RKO (cell line): Measurements from ENCODE around the gene MAN1A1.
"Not testable (repeated sequence)": the region's sequence is repeated elsewhere in the genome, so short reads cannot be mapped to it uniquely, and the experiment has no call there.

Source experiments
- DNase-seq: peaks from one replicate; pipeline ENCODE4 v3.0.0-alpha.2; 2016; ENCODE audit warnings: low spot score

MAN1A1 gene

DNA sequence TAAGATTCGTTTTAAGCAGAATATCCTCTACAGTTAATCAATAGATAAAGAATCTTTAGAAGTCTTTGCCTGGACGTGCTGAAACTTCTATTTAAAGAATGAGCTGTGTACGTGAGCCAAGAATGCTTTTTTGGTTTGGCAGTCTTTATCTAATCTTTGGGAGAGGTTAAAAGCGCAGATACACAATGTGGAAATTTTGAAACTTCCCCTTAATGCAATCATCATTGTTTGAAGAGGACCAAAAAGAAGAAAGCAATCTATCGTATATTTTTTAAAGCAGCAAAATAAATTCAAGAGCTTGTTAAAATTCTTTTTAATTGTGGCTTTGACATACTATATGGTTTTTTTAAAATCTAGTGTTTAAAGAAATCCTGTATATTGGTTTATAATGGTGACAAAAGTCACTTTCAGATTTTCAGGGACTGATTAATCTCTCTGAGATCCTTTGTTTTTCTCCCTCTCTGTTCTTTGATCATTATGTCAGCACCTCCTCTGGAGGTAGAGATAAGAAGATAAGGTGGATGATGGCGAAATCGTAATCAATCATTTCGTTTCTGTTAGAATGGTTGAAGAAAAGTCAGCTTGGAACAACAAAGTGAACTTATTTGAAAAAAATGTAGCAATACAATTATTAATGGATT, 179.0 kb downstream of the MAN1A1 start:
- DNase-seq: no peak

DNA sequence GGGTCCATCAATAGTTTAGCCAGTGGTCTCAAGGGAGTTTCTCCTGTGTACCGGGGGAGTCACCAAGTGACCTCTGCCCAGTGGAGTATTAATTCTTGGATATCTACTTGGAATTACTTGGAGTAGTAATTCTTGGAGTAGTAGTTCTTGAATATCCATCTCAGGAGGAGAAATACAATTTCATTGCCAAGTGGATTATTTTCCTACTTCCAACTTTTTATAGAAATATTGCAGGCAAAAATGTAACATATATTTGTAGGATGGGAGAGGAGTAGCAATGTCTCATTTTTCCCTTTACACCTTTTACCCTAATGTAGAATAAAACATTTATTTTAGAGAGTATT, 179.5 kb downstream of the MAN1A1 start:
- no peak for DNase-seq

DNA sequence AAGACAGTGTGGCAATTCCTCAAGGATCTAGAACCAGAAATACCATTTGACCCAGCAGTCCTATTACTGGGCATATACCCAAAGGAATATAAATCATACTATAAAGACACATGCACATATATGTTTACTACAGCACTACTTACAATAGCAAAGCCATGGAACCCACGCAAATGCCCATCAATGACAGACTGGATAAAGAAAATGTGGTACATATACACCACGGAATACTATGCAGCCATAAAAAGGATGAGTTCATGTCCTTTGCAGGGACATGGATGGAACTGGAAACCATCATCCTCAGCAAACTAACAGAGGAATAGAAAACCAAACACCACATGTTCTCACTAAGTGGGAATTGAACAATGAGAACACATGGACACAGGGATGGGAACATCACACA, 180.2 kb downstream of the MAN1A1 start:
- not testable (repeated sequence) for DNase-seq

DNA sequence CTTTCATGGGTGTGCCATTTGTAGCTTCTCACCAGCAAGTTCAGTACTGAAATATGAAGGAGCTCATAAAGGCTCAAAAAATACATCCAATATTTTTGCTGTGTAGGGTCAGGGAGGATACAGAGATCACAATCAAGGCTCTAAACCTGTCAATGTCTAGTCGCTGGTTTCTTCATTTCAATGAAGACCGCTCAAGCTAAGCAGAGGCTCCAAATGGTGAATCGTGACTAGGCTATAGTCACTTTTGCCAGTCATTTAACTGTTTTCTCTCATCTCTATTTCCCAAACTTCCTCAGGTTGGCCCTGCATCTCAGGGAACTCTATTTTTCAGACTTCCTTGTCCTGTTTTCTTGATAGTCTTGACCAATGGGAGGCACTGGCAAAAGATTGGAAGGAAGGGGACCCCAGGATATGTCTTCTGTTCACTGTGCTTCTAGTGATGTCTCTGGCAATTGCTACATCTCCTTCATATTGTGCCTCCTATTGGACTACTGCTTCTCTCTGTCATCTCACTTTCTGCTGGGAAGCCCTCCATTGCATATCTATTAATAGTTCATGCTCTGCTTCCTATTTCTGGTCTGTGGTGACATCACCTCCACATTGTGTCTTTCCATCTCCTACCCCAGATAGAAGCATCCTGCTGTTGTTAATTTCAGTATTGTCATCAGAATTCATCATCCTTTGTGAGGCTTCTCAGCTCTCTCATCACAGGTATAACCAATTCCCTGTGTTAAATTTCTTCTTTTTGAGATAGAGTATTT, 183.4 kb downstream of the MAN1A1 start:
- no peak for DNase-seq

DNA sequence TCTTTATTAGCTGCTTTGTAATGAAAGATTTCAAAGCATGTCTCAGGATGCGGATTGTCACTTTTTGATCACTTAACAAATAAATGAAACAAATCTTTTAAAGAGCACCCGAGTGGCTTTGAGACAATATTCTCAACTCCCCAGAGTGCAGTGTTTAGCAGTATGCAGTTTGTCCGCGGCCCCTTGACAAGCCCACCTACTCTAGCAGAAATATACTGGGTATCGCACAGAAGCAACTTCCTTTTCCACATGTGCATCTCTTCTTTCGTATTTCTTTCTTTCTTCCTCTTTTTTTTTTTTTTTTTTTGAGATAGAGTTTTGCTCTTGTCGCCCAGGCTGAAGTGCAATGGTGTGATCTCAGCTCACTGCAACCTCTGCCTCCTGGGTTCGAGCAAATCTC, 186.6 kb downstream of the MAN1A1 start:
- no peak for DNase-seq

DNA sequence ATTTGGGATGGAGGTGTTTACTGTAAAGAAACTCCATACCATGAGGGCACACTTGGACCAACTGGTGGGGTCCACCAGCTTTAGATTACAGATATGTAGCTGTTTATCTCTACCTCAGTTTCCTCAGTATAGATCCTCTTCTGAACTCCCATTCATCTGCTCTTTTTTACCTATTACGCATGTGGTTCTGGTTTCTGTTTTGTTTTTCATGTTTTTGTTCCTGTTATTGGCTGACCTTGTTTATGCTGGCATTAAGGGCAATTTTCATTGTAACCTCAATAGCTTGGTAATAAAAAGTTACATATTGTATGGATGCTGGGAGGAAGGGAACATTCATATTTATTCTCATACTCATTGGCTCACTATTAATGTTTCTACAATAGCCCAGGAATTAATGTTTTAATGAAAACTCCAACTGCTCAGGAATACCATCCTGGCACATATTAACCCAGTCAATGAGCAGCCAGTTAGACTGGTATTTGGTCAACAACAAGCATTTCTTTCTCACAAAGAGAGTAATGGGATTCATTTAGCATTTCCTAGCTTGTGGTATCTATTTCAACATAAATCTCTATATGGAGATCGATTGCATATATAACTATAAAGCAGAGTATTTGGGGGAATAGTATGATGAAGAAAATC, 187.3 kb downstream of the MAN1A1 start:
- no peak for DNase-seq

DNA sequence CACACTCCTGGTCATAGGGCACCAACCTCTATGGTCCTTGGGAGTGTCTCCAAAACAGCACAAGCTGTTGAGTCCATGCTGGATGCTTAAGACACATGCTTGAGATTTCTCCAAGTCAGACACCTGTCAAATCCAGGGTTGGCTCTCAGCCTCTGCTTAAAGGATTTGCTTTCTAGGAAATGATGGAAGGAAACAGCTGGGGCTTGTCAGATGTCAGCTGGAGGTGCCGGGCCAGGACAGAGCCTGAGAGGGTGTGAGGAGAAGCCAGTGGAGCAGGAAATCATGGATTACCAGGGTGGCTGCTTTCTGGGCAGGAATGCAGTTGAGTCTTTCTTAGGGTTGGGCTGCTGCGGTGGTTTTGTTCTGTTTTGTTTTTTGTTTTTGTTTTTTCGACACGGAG, 188.1 kb downstream of the MAN1A1 start:
- no peak for DNase-seq

DNA sequence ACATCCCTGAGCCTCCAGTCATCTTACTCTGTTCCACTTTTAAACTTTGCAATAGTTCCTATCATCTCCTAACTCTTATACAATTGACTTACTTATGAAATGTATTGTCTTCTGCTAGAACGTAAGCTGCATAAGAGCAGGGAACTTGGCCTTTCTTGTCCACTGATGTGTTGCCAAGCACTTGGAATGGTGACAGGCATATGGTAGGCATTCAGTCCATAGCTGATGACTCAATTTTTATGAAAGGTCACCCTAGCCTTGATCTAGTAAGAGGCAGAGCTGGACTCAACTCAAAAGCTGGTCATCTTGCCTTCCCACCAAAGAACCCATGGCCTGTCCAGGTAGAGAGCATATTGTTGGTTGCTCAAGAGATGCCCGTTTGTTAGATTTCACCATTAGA, 188.7 kb downstream of the MAN1A1 start:
- no peak for DNase-seq

DNA sequence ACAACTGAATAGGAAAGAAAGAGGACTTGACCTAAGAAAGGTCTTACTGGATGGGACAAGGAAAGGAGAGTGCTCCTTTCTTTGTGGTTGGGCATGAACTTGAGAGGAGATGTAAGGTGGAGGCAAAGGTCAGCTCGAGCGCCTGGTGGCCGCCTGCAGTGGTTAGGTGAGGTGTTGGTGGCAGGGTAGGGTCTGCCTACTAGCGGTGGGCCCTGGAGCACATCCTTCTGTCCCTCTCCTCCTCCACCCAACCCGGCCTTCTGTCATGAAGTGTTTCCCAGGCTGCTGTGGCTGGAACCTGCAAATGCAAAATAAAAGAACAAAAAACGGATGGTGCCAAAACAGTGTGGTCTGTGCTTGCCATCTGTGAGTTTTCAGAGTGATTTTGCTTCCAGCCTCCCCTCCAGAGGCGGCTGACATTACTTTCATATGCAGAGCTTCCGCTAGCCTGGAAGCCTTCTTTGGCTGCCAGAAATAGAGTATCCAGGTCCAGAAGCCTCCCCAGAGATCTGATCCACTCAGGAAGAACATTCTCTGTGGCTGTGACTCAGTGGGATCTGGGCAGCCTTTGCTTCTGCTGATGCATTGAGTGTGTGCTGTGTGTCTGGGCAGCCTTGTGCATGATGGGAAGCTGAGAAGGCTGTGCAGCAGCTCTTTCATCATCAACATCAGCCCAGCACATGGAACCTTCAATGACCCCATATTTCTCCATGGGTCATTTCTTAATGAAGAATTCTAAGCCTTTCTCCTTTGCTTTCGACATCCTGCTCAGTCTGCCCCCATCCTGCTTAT, 191.3 kb downstream of the MAN1A1 start:
- no peak for DNase-seq

DNA sequence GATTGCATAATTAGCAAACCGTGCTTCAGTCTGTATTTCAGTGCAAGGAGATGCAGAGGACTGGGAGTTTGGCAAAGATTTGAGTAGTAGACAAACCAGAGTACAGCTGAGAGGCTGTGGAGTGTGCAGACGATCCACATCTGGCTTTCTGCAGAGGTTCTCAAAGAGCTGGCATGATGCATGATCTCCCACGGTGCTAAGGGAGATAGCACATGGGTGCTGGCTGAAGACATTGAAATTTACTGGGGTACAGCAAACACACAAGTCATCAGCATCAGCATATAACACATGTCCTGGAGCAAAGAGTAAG, 192.1 kb downstream of the MAN1A1 start:
- DNase-seq: no peak

DNA sequence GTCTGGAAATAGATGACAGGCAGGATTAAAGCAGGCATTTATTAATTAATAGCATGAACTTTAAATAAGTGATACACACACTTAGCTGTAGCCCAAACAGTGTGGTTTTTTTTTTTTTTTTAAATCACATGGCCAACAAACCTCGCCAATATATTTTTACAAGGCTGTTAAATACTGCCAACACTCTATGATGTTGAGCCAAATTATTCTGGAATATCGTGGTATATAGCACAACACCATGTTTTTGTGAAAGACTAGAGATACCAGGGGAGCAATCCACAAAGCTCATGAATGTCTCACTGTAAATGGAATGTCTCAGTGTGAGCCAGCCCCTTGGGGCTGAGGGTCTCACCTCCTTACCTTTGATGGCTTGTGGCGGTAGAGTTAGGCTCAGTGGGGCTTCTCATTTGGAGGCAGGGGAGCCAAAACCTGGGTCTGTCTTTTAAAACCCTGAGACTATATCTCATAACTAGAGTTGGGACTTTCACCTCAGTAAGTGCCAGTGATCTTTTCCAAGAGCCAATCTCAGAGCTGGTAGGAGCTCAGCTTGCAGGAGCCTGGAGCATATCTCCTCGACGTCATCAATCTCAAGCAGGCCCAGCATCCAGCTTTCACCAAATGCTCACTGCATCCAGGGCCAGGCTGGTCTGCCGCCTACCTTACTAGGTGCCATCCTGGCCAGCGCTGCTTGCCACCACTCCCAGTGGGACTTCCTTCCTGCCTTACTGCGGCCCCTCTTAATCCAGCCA, 192.6 kb downstream of the MAN1A1 start:
- no peak for DNase-seq

DNA sequence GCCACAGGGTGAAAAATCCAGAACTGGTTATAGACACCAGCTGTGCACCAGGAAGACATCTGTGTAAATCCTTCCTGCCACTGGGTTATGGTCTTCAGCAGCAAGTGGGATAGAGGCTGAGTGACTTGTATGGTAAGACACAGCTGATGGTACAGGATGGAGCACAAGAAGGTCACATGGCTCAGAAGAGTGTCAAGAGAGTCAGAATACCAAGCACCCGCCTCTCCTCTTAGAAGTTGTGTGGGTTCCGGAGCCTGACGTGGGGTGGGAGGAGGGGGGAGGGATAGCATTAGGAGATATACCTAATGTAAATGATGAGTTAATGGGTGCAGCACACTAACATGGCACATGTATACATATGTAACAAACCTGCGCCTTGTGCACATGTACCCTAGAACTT, 193.5 kb downstream of the MAN1A1 start:
- DNase-seq: not testable (repeated sequence)

DNA sequence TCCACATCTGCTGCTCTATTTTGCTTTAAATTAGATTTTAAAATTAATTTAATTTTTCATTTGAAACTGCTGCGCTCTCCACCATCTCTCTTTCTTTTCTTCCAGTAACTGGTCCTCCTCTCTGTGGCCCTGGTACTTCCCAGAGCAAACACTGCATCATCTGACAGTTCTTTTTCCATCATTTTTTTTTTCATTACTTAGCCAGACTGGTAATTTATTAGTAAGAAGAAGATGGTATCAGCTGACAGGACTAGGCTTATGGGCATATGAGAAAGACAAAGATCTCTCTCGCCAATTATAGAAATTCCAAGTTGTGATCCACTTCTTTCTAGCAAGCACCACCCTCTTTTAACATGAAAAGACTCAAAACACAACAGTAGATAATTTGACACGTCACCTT, 197.4 kb downstream of the MAN1A1 start:
- no peak for DNase-seq

DNA sequence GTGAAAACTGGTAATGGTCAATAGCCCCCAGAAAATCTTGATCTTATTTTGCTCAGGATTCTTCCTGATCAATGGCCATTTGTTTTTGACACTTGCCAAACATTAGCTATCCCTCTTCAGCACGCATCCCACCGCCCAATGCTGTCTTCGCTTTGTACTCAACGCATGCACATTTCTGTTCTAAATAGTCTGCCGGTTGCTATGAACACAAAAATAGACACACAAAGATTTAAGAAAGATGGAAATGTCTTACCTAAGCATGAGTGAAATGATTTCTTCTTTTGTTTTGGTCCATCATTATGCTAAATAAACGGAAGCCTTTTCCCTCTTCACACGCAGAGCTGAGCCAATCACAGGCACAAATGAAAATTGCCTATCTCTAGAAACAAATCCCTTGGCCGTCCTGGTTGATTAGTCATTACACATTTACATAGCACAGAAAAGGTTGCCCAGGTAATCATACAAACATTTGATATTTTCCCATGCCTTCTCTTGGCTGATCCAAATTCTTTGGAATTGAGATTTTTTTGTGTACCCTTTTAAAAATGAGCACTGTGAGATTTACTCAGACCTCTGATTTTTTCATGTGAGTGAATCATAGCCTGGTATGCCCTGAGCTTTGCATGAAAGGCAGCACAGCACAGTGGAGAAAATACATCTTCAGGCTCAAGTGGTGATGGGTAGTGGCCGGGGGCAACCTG, 200.6 kb downstream of the MAN1A1 start:
- DNase-seq: no peak

DNA sequence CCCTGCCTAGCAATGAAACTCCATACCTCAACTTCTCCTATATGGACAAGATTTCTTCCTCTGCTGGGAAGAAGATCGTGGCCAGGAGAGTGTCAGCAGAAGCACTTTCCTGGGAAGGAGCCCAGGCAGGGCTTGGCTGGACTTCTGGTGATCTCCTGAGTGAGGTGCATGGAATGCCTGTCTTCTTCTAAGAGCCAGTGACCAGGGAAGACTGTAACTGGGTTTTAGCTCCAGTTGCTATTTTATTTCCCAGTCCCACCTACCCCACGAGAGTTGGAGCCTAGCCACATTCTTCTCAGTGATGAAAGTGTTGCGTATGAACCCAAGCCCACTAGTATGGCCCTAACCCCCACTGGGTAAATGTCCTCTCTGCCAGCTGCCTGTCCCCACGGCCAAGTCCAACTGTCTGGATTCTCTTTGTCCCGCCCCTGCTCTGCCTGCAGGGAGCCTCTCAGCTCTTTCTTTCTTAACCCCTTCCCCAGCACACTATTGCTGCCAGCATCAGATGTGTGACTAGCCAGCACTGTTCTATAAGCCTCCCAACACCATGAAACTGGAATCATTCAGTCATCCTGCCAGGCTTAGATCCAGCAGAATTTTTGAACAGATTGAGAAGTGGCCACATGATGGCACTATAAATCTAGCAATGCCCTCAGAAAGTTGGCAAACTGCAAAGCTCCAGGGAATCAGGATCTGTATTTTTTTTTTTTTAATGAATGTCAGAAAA, 201.3 kb downstream of the MAN1A1 start:
- peak; percentile 73 for DNase-seq

DNA sequence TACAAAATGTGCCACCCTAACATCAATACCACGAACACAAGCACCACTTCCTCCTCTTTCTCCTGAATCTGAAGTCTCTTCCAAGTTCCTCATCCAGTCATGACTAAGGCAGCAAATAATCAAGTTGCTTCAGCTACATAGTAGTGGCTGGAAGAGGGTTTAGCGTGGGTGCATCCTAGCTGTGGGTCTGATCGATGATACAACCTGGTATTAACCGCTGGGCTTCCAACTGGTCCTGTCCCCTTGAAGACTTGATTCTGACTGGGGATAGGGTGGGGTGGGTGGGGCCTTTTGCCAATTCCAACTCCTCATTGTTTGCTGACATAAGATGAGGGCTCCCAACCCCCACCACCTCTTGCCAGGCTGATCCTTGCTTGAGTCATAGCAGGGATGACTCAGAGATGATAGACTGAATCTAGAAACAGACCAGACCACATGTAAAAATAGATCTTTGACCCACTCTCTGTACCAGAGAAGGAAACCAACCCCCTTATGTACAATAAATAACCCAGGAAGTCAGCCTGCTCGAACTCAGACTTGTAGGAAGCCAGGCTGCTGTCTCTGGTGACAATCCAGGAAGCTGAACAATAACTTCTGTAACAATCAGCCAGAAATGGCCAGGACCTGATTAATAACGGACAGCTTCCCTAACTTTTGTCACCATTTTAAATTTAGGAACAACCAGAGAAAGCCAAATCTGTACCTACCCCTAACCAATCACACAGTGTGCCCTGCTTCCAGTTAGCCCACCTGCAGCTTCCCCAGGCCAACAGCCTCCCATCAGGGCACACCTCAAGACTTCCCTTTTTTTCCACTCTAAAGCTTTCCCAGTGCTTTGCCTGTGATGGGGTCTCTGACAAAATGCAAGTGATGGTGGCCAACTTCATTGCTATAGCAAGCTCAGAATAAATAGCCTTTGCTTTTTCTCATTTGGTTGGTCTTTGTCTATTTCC, 202.2 kb downstream of the MAN1A1 start:
- peak; percentile 90 for DNase-seq

DNA sequence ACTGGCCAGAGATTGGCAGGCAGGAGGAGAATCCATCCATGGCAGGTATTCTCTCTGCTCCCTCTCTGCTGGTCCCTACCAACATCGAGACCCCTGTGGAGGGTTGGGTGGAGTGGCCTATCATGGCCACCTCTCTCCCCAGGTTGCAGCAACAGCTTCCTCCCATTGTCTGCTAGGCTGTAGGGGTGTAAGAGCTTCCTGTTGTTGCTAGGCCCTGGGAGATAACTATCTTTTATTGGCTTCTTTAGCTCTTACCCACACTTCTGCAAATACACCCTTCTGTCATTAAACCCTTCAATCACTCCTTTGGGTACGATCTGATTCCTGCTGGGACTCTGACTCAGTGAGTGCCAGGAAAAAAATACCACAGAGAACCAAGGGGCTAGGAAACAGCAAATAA, 204.4 kb downstream of the MAN1A1 start:
- DNase-seq: no peak

DNA sequence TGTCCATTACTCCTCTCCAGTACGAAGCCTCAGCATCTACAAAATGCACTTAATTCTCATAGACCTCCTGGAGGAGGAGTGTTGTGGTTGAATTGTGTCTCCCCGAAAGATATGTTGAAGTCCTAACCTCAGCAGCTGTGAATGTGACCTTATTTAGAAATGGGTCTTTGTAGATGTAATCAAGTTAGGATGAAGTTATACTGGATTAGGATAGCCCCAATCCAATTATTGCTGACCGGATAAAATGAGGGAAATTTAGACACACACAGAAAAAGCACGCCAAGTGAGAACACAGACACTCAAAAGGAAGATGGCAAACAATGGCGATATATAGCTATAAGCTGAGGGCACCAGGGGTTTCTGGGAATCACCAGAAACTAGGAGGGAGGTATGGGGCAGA, 206.9 kb downstream of the MAN1A1 start:
- no peak for DNase-seq

DNA sequence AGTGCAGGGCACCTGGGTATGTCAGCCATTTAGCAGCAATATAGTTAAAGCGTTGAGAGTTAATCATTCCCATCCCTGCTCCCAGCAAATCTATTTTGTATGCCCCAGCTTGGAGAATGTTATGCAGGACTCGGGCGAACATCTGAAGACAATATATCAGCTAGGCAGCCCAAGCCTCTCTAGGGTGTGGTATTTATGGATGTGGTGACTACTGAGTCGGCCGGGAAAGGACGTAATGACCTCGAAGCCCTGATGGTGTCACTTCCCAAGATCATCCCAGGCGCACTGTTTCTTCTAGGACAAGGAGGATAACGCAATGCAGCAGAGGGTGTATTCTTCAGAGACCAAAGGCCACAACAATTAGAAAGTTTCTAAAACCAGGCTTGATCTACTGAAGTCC, 207.5 kb downstream of the MAN1A1 start:
- DNase-seq: no peak
